OCI-M2 (cell line): Measurements from ENCODE around the gene ANKRD12.

Experiments
- DNase-seq: peaks from one replicate; lab custom pipeline; 2025; ENCODE audit not compliant: unreplicated experiment; lab: John Stamatoyannopoulos, UW

The ANKRD12 gene

GRCh38 chr18:9287036-9287435 lies 150.5 kb downstream of the ANKRD12 start:
- no peak for DNase-seq

- DNase-seq: no peak
Measured at GRCh38 chr18:9289698-9290097, 153.1 kb downstream of the ANKRD12 start.

- DNase-seq: no peak
Measured at GRCh38 chr18:9290156-9290555, 153.6 kb downstream of the ANKRD12 start.

- no peak for DNase-seq
Measured at GRCh38 chr18:9292047-9292446, 155.5 kb downstream of the ANKRD12 start.

GRCh38 chr18:9293948-9294347 lies 157.4 kb downstream of the ANKRD12 start:
- DNase-seq: no peak

- DNase-seq: no peak
Measured at GRCh38 chr18:9296233-9297006, 159.8 kb downstream of the ANKRD12 start.

GRCh38 chr18:9297007-9297393 lies 160.4 kb downstream of the ANKRD12 start:
- no peak for DNase-seq

- no peak for DNase-seq
Measured at GRCh38 chr18:9304388-9305070, 167.9 kb downstream of the ANKRD12 start.

- DNase-seq: no peak
Measured at GRCh38 chr18:9319333-9319732, 182.8 kb downstream of the ANKRD12 start.

- DNase-seq: no peak
Measured at GRCh38 chr18:9321017-9321452, 184.5 kb downstream of the ANKRD12 start.

GRCh38 chr18:9321736-9322135 lies 185.2 kb downstream of the ANKRD12 start:
- DNase-seq: no peak

- no peak for DNase-seq
Measured at GRCh38 chr18:9322744-9323143, 186.2 kb downstream of the ANKRD12 start.

- DNase-seq: no peak
Measured at GRCh38 chr18:9323750-9324445, 187.3 kb downstream of the ANKRD12 start.

GRCh38 chr18:9325716-9326115 lies 189.1 kb downstream of the ANKRD12 start:
- no peak for DNase-seq

- DNase-seq: no peak
Measured at GRCh38 chr18:9328776-9329175, 192.2 kb downstream of the ANKRD12 start.

GRCh38 chr18:9329471-9329870 lies 192.9 kb downstream of the ANKRD12 start:
- DNase-seq: no peak

GRCh38 chr18:9330419-9330818 lies 193.8 kb downstream of the ANKRD12 start:
- DNase-seq: no peak

GRCh38 chr18:9333441-9334328 lies 197.1 kb downstream of the ANKRD12 start:
- DNase-seq: no peak

GRCh38 chr18:9334329-9334972 lies 197.9 kb downstream of the ANKRD12 start, which contains the start of gene TWSG1:
Gene TWSG1 (plus strand): TSS chr18:9334773. CDS start chr18:9337230, 2,457 bp downstream.
- peak; percentile 18 for DNase-seq

- DNase-seq: no peak
Measured at GRCh38 chr18:9334973-9335696, 198.6 kb downstream of the ANKRD12 start.
